NCI-H526 (cell line): ENCODE measurements around the gene CHST9.

Experiments
- DNase-seq, 2 experiments: peaks; one replicate each; lab custom pipeline; 2025; lab: John Stamatoyannopoulos, UW

Gene CHST9

GRCh38 chr18:26864658-26865057 is 320.4 kb downstream of the CHST9 start:
- no peak for DNase-seq

DNA sequence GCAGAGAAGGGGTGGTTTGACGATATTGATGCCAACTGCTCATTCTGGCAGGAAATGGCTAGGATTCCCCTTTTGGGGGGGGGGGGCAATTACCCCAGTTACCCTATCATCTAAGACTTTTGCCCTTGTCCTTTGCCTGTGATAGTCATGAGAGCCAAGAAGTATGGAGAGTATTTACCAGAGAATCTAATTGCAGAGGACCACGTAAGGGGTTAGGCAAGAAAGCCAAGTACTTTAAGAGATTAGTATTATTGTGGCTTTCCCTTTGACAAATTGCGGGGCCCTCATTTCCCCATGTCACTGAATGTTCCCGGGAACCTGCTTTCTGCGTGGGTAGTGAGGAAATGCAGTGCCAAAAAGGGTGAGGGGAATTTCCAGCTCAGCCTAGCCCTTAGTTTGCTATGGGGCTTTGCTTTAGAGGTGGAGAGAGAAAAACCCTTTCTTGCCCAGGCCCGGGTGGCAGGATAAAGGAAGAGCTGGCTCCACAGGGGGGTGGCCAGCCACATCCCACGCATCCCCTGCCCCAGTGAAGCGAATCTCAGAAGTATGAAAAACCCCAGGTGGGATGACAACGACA is 321.1 kb downstream of the CHST9 start:
- no peak for DNase-seq

DNA sequence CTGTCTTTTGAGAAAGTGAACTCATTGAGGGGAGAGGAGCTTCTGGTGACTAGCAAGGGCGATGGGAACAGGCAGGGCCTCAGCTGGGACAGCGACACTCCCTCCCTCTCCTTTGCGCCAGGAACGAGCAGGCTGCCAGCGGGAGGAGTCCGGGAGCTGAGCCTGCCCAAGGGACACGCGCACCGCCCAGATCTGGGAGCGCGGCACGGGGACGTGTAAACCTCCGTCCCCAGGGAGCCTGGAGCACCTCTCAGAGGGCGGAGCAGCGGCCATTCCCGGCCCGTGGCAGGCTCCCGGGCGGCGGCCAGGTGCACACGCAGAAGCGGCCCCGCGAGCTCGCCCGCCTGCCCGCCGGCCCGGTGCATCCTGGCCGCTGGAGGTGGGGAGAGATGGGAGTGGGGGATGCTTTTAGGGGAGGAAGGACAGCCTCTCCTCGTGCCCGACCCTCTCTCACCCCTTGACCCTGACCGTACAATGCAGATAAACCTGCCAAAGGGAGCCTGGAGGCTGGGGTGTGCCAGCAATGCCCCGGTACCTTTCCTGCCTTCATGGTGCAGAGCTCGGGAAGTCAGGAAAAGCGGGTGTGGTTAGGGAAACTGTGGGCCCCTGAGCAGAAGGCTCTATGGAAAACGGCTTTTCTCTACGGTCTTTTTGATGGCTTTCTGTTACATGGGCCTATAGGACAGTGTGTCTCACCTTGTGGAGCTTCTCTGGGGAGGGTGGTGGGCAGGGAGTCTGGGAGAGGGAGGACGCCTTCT is 321.8 kb downstream of the CHST9 start:
- DNase-seq: peak; percentile 56 to 94

GRCh38 chr18:26862084-26862483 is 323.0 kb downstream of the CHST9 start:
- no peak for DNase-seq
